K562 (cell line): ENCODE measurements around the gene TRPM2. TPM values are rescaled to one million over a fixed set of nuclear protein-coding genes. Genes with fewer than 3 reads are reported as not detected.

Experiments used
- ATAC-seq: fragments of 200-7000 bp; cut with Tn5 transposase; 3 replicates; pipeline ENCODE4 v1.9.1; 2020; ENCODE audit warnings: moderate library complexity
- BruUV-seq: library from RNA; stranded (reverse); fragments of 400-500 nt; replicated peaks from 2 replicates; lab custom pipeline; 2021; lab: Mats Ljungman, UMichigan
- CTCF ChIA-PET: fragments of 300-600 bp; formaldehyde crosslinking; extraction: SDS; loops from one replicate; lab custom pipeline; 2021; ENCODE audit warnings: low intra/inter-chr PET ratio; lab: Yijun Ruan, JAX
- POLR2A ChIA-PET: fragments of 300-600, 350-650 bp; sonication (Branson Sonifier 250); formaldehyde crosslinking; extraction: SDS; loops from one replicate; lab custom pipeline; 2021; ENCODE audit warnings: antibody characterized with exemption, inconsistent platforms; lab: Yijun Ruan, JAX
- DNase-seq, 4 experiments: peaks; one replicate each; pipeline versions ENCODE4 v3.0.0 to v3.0.0-alpha.2; 2011 to 2018; ENCODE audit warnings: low spot score in 3 of 4, mixed read lengths in 3 of 4; ENCODE audit errors: extremely low read depth in 1 of 4
- FAIRE-seq: peaks from 2 replicates; lab custom pipeline; 2011; peaks lifted over from hg19 to GRCh38; lab: Jason Lieb, UNC
- H2AFZ ChIP-seq: 2 replicates; pipeline ENCODE4 v1.6.0; 2011; ENCODE audit warnings: low read depth, low read length, control low read depth, inconsistent platforms
- H3K27ac ChIP-seq: fragments of 200-600 bp; 3 replicates; pipeline ENCODE4 v1.8.0; 2011; ENCODE audit warnings: low read depth, mild to moderate bottlenecking, control low read depth, inconsistent platforms, low read length, moderate library complexity, mixed read lengths; ENCODE audit errors: extremely low read depth
- H3K27me3 ChIP-seq, 2 experiments: fragments of 300-600 bp in 1 of 2; 2 replicates in 1 of 2; 3 replicates in 1 of 2; pipeline versions ENCODE4 v1.6.0 to v1.8.0; 2011; ENCODE audit warnings: inconsistent platforms in 2 of 2, low read length in 2 of 2, mild to moderate bottlenecking in 1 of 2, mixed read lengths in 1 of 2, moderate library complexity in 1 of 2; ENCODE audit not compliant: control insufficient read depth in 2 of 2, insufficient read depth in 2 of 2
- H3K36me3 ChIP-seq: fragments of 300-600 bp; 3 replicates; pipeline ENCODE4 v1.8.0; 2011; ENCODE audit warnings: mild to moderate bottlenecking, low read length, inconsistent platforms; ENCODE audit not compliant: control insufficient read depth, insufficient read depth
- H3K4me1 ChIP-seq, 2 experiments: fragments of 200-600 bp in 1 of 2; replicated peaks in 1 of 2; 2 replicates in 1 of 2; 3 replicates in 1 of 2; pipeline versions ENCODE4 v1.5.1 to v1.8.0; 2011; ENCODE audit warnings: inconsistent platforms in 2 of 2, low read length in 2 of 2, mild to moderate bottlenecking in 1 of 2, mixed read lengths in 1 of 2, moderate library complexity in 1 of 2; ENCODE audit not compliant: control insufficient read depth in 2 of 2, insufficient read depth in 2 of 2
- H3K4me2 ChIP-seq: 2 replicates; pipeline ENCODE4 v1.6.1; 2011; ENCODE audit warnings: low read length, control low read depth, inconsistent platforms, mixed read lengths; ENCODE audit not compliant: insufficient read depth
- H3K4me3 ChIP-seq: fragments of 200-600 bp; sonication (generic), shearing (Covaris generic); 2 replicates; pipeline ENCODE4 v1.5.1; 2016; ENCODE audit warnings: control low read depth, inconsistent platforms
- H3K79me2 ChIP-seq: fragments of 200-600 bp; 3 replicates; pipeline ENCODE4 v1.8.0; 2011; ENCODE audit warnings: low read length, inconsistent platforms; ENCODE audit not compliant: control insufficient read depth, insufficient read depth
- H3K9ac ChIP-seq, 2 experiments: 2 replicates each; pipeline versions ENCODE4 v1.6.0 to v1.6.1; 2011; ENCODE audit warnings: low read depth in 2 of 2, low read length in 2 of 2, control low read depth in 1 of 2, inconsistent platforms in 1 of 2, mild to moderate bottlenecking in 1 of 2, mixed read lengths in 1 of 2; ENCODE audit not compliant: insufficient read depth in 1 of 2
- H3K9me1 ChIP-seq: one replicate; pipeline ENCODE4 v1.6.0; 2011; ENCODE audit warnings: inconsistent platforms, mild to moderate bottlenecking, low read length, moderate library complexity; ENCODE audit not compliant: control insufficient read depth, insufficient read depth
- H3K9me3 ChIP-seq: replicated peaks from 2 replicates; pipeline ENCODE4 v1.5.1; 2011; ENCODE audit warnings: low read depth, low read length, inconsistent platforms; ENCODE audit not compliant: control insufficient read depth, insufficient read depth
- H4K20me1 ChIP-seq: replicated peaks from 2 replicates; pipeline ENCODE4 v1.6.1; 2011; ENCODE audit warnings: low read length, inconsistent platforms, mixed read lengths; ENCODE audit not compliant: control insufficient read depth, insufficient read depth
- CREM ChIP-seq: IDR thresholded peaks from 2 replicates; pipeline ENCODE4 v1.6.1; 2014; ENCODE audit warnings: antibody characterized with exemption, low read depth
- HMG20B ChIP-seq: fragments of 250-450 bp; sonication (Bioruptor Pico); IDR thresholded peaks from 2 replicates; pipeline ENCODE4 v1.5.0; 2021; ENCODE audit warnings: mild to moderate bottlenecking
- IFI16 ChIP-seq: fragments of 250-450 bp; sonication (Bioruptor Pico); IDR thresholded peaks from 2 replicates; pipeline ENCODE4 v2.1.2; 2022; ENCODE audit warnings: mild to moderate bottlenecking, inconsistent platforms
- KAT7 ChIP-seq: sonication (generic); formaldehyde crosslinking; IDR thresholded peaks from 2 replicates; pipeline ENCODE4 v1.8.0; 2022; ENCODE audit warnings: missing genetic modification reagents, mild to moderate bottlenecking, borderline replicate concordance
- NEUROD1 ChIP-seq: fragments of 150-350 bp; IDR thresholded peaks from 2 replicates; pipeline ENCODE4 v1.6.1; 2014; ENCODE audit warnings: borderline replicate concordance, low read length, low read depth; ENCODE audit not compliant: partially characterized antibody
- NFATC3 ChIP-seq: fragments of 450-650 bp; IDR thresholded peaks from 2 replicates; pipeline ENCODE4 v1.6.1; 2017; ENCODE audit warnings: mild to moderate bottlenecking
- PML ChIP-seq: IDR thresholded peaks from 2 replicates; pipeline ENCODE4 v1.6.1; 2012; ENCODE audit warnings: low read length, inconsistent platforms
- SPI1 ChIP-seq: IDR thresholded peaks from 2 replicates; pipeline ENCODE4 v1.6.1; 2011; ENCODE audit warnings: low read depth, low read length, control low read depth, borderline replicate concordance
- TCF3 ChIP-seq: sonication (generic); formaldehyde crosslinking; IDR thresholded peaks from 2 replicates; pipeline ENCODE4 v1.4.0; 2020; ENCODE audit warnings: mild to moderate bottlenecking, missing genetic modification reagents
- TEAD1 ChIP-seq, 2 experiments: fragments of 450-650 bp in 1 of 2; sonication (generic) in 1 of 2; formaldehyde crosslinking; IDR thresholded peaks; 2 replicates each; pipeline versions ENCODE4 v1.4.0 to v1.8.0; 2020 to 2022; ENCODE audit warnings: mild to moderate bottlenecking in 2 of 2, missing genetic modification reagents in 1 of 2
- U2AF1 ChIP-seq: fragments of 200-400 bp; formaldehyde crosslinking; optimal IDR thresholded peaks from 2 replicates; pipeline ENCODE3; 2017; ENCODE audit warnings: mild to moderate bottlenecking, low read depth, low read length, moderate library complexity
- ZFP30 ChIP-seq: fragments of 250-450 bp; sonication (Bioruptor Pico); IDR thresholded peaks from 2 replicates; pipeline ENCODE4 v1.8.0; 2022; ENCODE audit warnings: moderate library complexity, mild to moderate bottlenecking, inconsistent platforms, borderline replicate concordance
- WGBS: fragments of 100-300 bp; shearing (Covaris generic); methylation state at CpG from one replicate; pipeline ENCODE4 v1.1.6; 2016; ENCODE audit warnings: low coverage, mixed read lengths; ENCODE audit not compliant: insufficient coverage; ENCODE audit errors: missing lambda C conversion rate; 5-methylcytosine and 5-hydroxymethylcytosine counted together
- in situ Hi-C: fragments of 300-500 bp; cut with MboI; formaldehyde crosslinking; loops from 4 replicates; pipeline ENCODE4 v1.15.0; 2018; ENCODE audit warnings: inconsistent platforms, mixed read lengths
- intact Hi-C: fragments of 100-400 bp; cut with micrococcal nuclease; formaldehyde crosslinking; loops from 2 replicates; pipeline ENCODE4 v1.14.2; 2022
- polyA plus RNA-seq, 8 experiments: library from polyadenylated mRNA; depleted of rRNA in 4 of 8; stranded (reverse) in 5 of 8; unstranded in 3 of 8; fragments of >200 nt; fragmentation: Nextera tagmentation in 2 of 8; fragmentation: Illumina TruSeq in 1 of 8; extraction: Ambion mirVana in 2 of 8; extraction: Trizol in 1 of 8; gene quantifications; 2 replicates each; pipeline versions ENCODE4 v1.2.1 to v1.2.3, GENCODE V29; 2011 to 2014; ENCODE audit warnings: inconsistent platforms in 1 of 8, missing spikeins in 1 of 8
- total RNA-seq, 7 experiments: library from RNA; depleted of rRNA in 6 of 7; stranded (reverse); fragments of >200 nt in 6 of 7; fragmentation: Illumina TruSeq in 2 of 7; extraction: Trizol in 2 of 7; gene quantifications; 2 replicates each; pipeline versions ENCODE4 v1.2.1 to v1.2.3, GENCODE V29; 2011 to 2021; ENCODE audit warnings: low replicate concordance in 1 of 7

TRPM2 gene
- total and polyA plus RNA-seq, 9 of the 15 experiments (the other 6 are each of a cell fraction or from before 2014, with no cell fraction given): 0.33 to 2.1 (median 0.98) TPM; not detected in 2

GRCh38 chr21:44375281-44375651 lies 21.8 kb downstream of the TRPM2 start (continued):
- peak; percentile 68; the same call in 1 of the 2 replicates for TF ChIP-seq SPI1

- Histone ChIP-seq H3K27ac (no peak overlapping the region), H2AFZ (no peak overlapping the region), H3K27me3 (peaks cover 79 to 93% of the 10 kb centered on the region in 2 experiments), H3K9me1 (no peaks in the 10 kb centered on the region), H3K79me2 (no peaks in the 10 kb centered on the region), H3K9ac (no peak overlapping the region), H3K4me1 (peaks cover 0 to 5% of the 10 kb centered on the region in 2 experiments; a peak in 1 of 5 replicates), H4K20me1 (peaks cover 7% of the 10 kb centered on the region; the same call in 1 of the 2 replicates), H3K9me3 (no peaks in the 10 kb centered on the region), H3K4me2 (no peak overlapping the region), H3K4me3 (no peak overlapping the region), H3K36me3 (no peaks in the 10 kb centered on the region)
- CTCF ChIA-PET: no interaction called here
- TF ChIP-seq KAT7 (no peak), NFATC3 (no peak), TCF3 (CRISPR knock-in tag) (no peak), TEAD1 (CRISPR knock-in tag; IDR thresholded peaks at IDR 0.05) (no peak), PML (no peak), NEUROD1 (no peak), ZFP30 (CRISPR knock-in tag) (no peak), IFI16 (CRISPR knock-in tag) (no peak), HMG20B (CRISPR knock-in tag) (no peak), CREM (no peak), U2AF1 (no peak)
- BruUV-seq: no TSS peak
- FAIRE-seq (no peak), DNase-seq (no peak), ATAC-seq (no peak)
- POLR2A ChIA-PET: interaction anchor here (0.6 kb wide), 1 partner anchor 44 kb away, joined by 3 read pairs; no protein-coding TSS in a partner anchor
- intact Hi-C loops: no loop called here
- in situ Hi-C loops: no loop called here
- under 1% methylated on average over 19 of the region's 19 CpGs for WGBS
Observed at GRCh38 chr21:44375761-44376241, 22.4 kb downstream of the TRPM2 start.
